Naive thymus-derived CD8-positive, alpha-beta T cell (primary cell): ENCODE results near the gene DRAP1. TPM values are rescaled to one million over a fixed set of nuclear protein-coding genes. Genes with fewer than 3 reads are reported as not detected.
"Not testable (repeated sequence)": the region's sequence is repeated elsewhere in the genome, so short reads cannot be mapped to it uniquely, and the experiment has no call there.

Source experiments
- ATAC-seq, 2 donors: fragments of 150-1000 bp; cut with Tn5 transposase in 1 of 2; sonication (Bioruptor Pico), chemical (Tn5 transposase) in 1 of 2; 1 replicate in 1 of 2; 2 replicates in 1 of 2; pipeline ENCODE4 v1.10.0; 2021; ENCODE audit warnings: mild to moderate bottlenecking in 2 of 2, moderate library complexity in 2 of 2
- POLR2A ChIA-PET: fragments of 350-600 bp; sonication (Branson Sonifier 250); formaldehyde crosslinking; loops from one replicate; lab custom pipeline; 2021; ENCODE audit warnings: antibody characterized with exemption; lab: Charles Lee
- DNase-seq, 10 donors: peaks; one replicate each; pipeline versions ENCODE4 v3.0.0 to v3.0.0-alpha.2; 2020 to 2022
- H3K27ac Mint-ChIP-seq, 10 donors: one replicate each; pipeline ENCODE4 v1.8.0; 2020 to 2022; ENCODE audit warnings: mild to moderate bottlenecking in 10 of 10, mixed read lengths in 10 of 10, moderate library complexity in 4 of 10, inconsistent platforms in 1 of 10
- H3K27me3 Mint-ChIP-seq, 5 donors: one replicate each; pipeline ENCODE4 v1.8.0; 2021 to 2022; ENCODE audit warnings: mixed read lengths in 5 of 5
- H3K36me3 Mint-ChIP-seq, 3 donors: one replicate each; pipeline ENCODE4 v1.8.0; 2020 to 2022; ENCODE audit warnings: mixed read lengths in 3 of 3, mild to moderate bottlenecking in 2 of 3, inconsistent platforms in 1 of 3
- H3K4me1 Mint-ChIP-seq, 4 donors: one replicate each; pipeline ENCODE4 v1.8.0; 2021 to 2022; ENCODE audit warnings: mixed read lengths in 4 of 4
- H3K4me3 Mint-ChIP-seq, 10 donors: one replicate each; pipeline ENCODE4 v1.8.0; 2020 to 2022; ENCODE audit warnings: mild to moderate bottlenecking in 10 of 10, mixed read lengths in 10 of 10, moderate library complexity in 6 of 10, inconsistent platforms in 1 of 10
- H3K9me3 Mint-ChIP-seq, 9 donors: one replicate each; pipeline ENCODE4 v1.8.0; 2020 to 2022; ENCODE audit warnings: mixed read lengths in 9 of 9, mild to moderate bottlenecking in 3 of 9, inconsistent platforms in 1 of 9, moderate library complexity in 1 of 9
- polyA plus RNA-seq, 3 donors: library from polyadenylated mRNA; unstranded; fragments of 300-500 nt; fragmentation: Illumina TruSeq; gene quantifications; one replicate each; pipeline ENCODE4 v1.2.3, GENCODE V29; 2021
- total RNA-seq, 8 experiments: library from RNA in 2 of 8; stranded (reverse) in 2 of 8; gene quantifications; one replicate each; pipeline ENCODE4 v1.2.3 and lab custom pipeline; 2021 to 2026

Gene DRAP1
- total and polyA plus RNA-seq, 5 experiments from 2014 or later: 73.1 to 112 (median 103) TPM

DNA sequence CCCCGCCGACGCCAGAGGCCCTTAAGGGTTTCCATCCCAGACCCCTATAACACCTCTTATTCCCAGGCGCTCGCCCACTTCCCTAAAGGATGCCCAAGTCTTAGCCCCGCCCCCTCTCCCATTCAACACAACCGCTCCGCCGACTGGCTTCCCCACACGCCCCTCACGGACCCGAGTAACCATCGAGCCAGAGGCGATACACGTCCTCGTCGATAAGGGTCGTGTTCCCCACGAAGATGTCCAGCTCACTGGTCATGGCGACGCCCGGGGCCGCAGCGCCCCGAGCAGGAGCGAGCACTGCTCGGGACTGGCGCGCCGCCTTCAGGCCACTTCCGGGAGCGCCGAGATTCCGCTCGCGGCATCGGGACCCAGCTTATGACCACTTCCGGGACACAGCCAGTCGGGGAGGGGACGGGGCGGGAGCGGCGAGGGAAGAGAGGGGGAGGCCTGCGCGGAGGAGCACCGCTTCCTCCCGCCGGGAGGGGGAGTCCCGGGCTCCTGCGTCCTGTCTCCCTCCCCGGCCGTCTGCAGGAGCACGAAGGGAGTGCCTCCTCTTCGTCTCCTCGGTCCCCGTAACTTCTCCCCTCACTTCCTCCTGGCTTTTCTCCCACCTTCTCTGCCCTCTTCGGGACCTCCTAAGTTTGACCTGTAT lies 30.9 kb upstream of the DRAP1 start, which contains the start of gene FIBP:
FIBP (minus strand) TSS at position 309 of the 652 bp plus-strand sequence; CDS start at position 256, 53 bp downstream.
- ATAC-seq (peak; percentile 50 to 57), DNase-seq (peak; percentile 85 to 98 (median 91))
- no peaks in the 10 kb centered on the region for H3K27me3 Mint-ChIP-seq
- POLR2A ChIA-PET: interaction anchor here (0.8 to 16.8 kb wide), 22 partner anchors 12 to 324 kb away, joined by 3 to 405 read pairs (median 6); partner anchors contain the start of genes BANF1, C11orf68, CFL1 and CTSW
- H3K4me1 Mint-ChIP-seq: peaks cover 38 to 79% (median 72%) of the 10 kb centered on the region in 4 donors
- peak within 1 kb of the TSS; percentile 87 to 96 (median 90) for H3K4me3 Mint-ChIP-seq
- H3K9me3 Mint-ChIP-seq: no peaks in the 10 kb centered on the region
- peak within 1 kb of the TSS; percentile 94 to 100 (median 99) for H3K27ac Mint-ChIP-seq
- peaks cover 0 to 26% (median 0%) of the 10 kb centered on the region in 3 donors for H3K36me3 Mint-ChIP-seq

DNA sequence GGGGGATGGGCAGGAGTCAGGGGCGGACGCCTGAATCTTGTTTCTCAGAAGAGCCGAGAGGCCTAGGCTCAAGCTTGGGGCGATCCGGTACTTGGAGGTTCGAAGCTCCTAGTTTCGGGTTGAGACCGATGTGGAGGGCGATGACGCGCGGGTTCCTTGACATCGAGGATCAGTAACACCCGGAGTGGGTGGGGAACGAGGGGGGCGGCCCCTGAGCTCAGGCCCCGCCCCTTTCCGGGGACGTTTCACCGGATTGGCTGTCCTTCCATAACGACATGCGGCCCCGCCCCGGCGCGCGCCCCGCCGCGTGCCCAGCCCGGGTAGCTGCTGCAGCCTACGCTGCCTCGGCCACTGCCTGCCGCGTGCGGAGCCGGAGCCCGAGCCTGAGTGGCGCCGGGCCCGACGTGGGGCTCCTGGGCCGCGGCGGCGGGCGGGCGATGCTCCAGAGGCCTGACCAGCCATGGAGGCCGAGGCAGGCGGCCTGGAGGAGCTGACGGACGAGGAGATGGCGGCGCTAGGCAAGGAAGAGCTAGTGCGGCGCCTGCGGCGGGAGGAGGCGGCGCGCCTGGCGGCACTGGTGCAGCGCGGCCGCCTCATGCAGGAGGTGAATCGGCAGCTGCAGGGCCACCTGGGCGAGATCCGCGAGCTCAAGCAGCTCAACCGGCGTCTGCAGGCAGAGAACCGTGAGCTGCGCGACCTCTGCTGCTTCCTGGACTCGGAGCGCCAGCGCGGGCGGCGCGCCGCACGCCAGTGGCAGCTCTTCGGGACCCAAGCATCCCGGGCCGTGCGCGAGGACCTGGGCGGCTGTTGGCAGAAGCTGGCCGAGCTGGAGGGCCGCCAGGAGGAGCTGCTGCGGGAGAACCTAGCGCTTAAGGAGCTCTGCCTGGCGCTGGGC lies 28.7 kb upstream of the DRAP1 start, which contains the start of gene CCDC85B:
CCDC85B (plus strand) TSS at position 350 of the 895 bp plus-strand sequence; CDS start at position 461, 111 bp downstream.
- POLR2A ChIA-PET: interaction anchor here (0.5 to 16.8 kb wide), 34 partner anchors 10 to 1964 kb away, joined by 3 to 405 read pairs (median 7); partner anchors contain the start of genes AP5B1, BANF1, C11orf68 and CD248
- H3K9me3 Mint-ChIP-seq: no peaks in the 10 kb centered on the region

GRCh38 chr11:65891219-65892136 lies 27.7 kb upstream of the DRAP1 start:
- H3K4me1 Mint-ChIP-seq: peaks cover 34 to 76% (median 68%) of the 10 kb centered on the region in 4 donors
- no peaks in the 10 kb centered on the region for H3K9me3 Mint-ChIP-seq
- H3K27ac Mint-ChIP-seq: peak overlapping the region; percentile 79 to 96 (median 92)
- POLR2A ChIA-PET: interaction anchor here (0.5 to 16.8 kb wide), 27 partner anchors 9 to 1965 kb away, joined by 3 to 405 read pairs (median 7); partner anchors contain the start of genes AP5B1, BANF1, C11orf68 and CD248
- DNase-seq (peak in 3 of 10 donors; percentile 21 to 27 (median 26)), ATAC-seq (no peak)
- no peaks in the 10 kb centered on the region for H3K27me3 Mint-ChIP-seq
- H3K36me3 Mint-ChIP-seq: peaks cover 0 to 3% (median 0%) of the 10 kb centered on the region in 3 donors
- peak overlapping the region; percentile 79 to 94 (median 84) for H3K4me3 Mint-ChIP-seq

More for the DNA sequence above, 28.7 kb upstream of the DRAP1 start, which contains the start of gene CCDC85B:
- Mint-ChIP-seq H3K27ac (peak within 1 kb of the TSS; percentile 94 to 100 (median 99)), H3K27me3 (no peaks in the 10 kb centered on the region), H3K4me1 (peaks cover 34 to 77% (median 68%) of the 10 kb centered on the region in 4 donors), H3K4me3 (peak within 1 kb of the TSS; percentile 87 to 96 (median 90)), H3K36me3 (peaks cover 0 to 8% (median 0%) of the 10 kb centered on the region in 3 donors)
- ATAC-seq (peak; percentile 69 to 73), DNase-seq (peak; percentile 96 to 99 (median 99))

DNA sequence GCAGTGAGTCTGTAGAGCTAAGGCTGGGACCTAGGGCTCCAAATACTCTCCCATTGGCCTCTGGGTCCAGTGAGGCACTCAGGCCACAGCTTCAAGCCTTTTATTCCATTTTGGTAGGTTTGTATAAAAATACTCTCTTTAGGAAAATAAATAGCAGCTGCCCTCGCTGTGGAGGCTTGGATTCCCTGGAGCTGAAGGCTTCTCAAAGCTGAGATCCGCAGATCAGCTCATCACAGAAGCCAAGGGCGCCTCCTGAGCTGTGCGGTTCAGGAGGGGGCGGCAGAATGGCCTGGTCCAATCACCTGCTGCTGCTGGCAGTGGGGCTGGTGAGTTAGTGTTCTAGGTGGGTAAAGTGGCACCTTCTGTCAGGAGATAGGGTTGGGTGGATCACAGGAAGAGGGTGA lies 27.1 kb upstream of the DRAP1 start:
- Mint-ChIP-seq H3K27ac (peak overlapping the region; percentile 79 to 96 (median 92)), H3K4me3 (peak overlapping the region; percentile 79 to 94 (median 84)), H3K4me1 (peaks cover 34 to 70% (median 61%) of the 10 kb centered on the region in 4 donors)
- H3K9me3 Mint-ChIP-seq, H3K36me3 Mint-ChIP-seq, H3K27me3 Mint-ChIP-seq: not testable (repeated sequence)
- ATAC-seq: peak in 1 of 2 donors; percentile 7
- POLR2A ChIA-PET: interaction anchor here (0.6 to 16.8 kb wide), 10 partner anchors 8 to 74 kb away, joined by 3 to 405 read pairs (median 78); partner anchors contain the start of genes C11orf68, CFL1, CTSW and DRAP1
- peak in 4 of 10 donors; percentile 31 to 39 (median 33) for DNase-seq

DNA sequence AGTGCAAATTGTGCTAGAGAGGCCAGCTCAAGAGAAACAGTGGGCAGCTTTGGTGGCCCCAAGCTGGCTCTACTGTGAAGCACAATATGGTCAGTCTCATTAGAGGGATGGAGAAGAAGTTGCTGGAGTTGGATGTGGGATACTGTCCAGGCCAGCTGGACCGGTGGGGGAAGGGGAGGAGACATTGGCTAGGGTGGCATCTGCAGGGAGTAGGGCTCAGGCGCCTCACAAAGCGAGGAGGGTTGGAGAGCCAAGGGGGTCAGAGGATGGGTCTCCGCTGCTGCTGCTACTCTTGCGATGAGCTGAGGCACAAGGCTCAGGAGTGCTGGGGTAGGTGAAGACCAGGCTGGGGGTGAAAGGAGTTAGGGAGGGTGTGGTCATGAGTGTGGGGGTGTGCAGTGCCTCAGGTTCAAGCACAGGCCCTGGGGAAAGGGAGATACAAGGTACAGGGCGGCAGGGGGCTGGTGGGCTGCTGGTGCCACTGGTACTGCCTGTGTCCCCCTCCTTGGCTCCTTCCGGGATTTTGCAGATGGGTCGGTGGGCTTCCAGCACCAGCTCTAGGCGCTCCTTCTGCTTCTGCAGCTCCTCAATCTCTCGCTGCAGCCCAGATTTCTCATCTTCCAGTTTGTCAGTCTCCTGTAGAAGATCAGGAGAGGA lies 26.4 kb upstream of the DRAP1 start:
- peaks cover 32 to 63% (median 57%) of the 10 kb centered on the region in 4 donors for H3K4me1 Mint-ChIP-seq
- POLR2A ChIA-PET: interaction anchor here (0.8 to 16.8 kb wide), 11 partner anchors 8 to 396 kb away, joined by 3 to 405 read pairs (median 9); partner anchors contain the start of genes C11orf68, CFL1, CTSW and DRAP1
- DNase-seq (no peak), ATAC-seq (no peak)
- no peaks in the 10 kb centered on the region for H3K36me3 Mint-ChIP-seq
- no peaks in the 10 kb centered on the region for H3K9me3 Mint-ChIP-seq
- H3K27me3 Mint-ChIP-seq: no peaks in the 10 kb centered on the region
- H3K4me3 Mint-ChIP-seq: peak overlapping the region; percentile 79 to 94 (median 84)
- H3K27ac Mint-ChIP-seq: peak overlapping the region; percentile 79 to 96 (median 92)

DNA sequence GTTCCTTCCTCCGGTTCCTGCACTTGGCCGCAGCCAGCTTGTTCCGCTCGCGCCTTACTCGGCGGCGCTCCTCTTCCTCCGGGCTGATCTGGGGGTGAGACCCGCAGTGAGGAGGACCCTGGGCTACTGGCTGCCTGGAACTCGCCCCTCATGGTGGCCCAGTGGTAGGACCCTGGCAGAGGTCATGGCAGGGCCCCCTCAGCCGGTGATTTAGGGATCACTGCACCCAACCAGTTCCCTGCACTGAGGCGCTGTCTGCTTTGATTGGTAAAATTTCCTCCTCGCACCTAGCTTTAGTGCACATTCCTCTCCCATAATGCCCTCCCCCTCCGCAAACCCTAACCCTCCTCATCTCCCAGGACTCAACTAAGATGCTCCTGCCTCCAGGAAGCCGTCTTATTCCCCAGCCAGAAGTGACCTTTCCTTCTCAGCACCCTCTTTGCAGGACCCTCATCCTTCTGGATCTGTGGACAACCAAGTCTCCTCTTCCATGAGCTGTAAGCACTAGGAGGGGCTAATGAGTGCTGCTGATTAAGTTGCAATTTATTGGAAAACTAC lies 25.1 kb upstream of the DRAP1 start:
- no peaks in the 10 kb centered on the region for H3K9me3 Mint-ChIP-seq
- DNase-seq (peak in 3 of 10 donors; percentile 20 to 30 (median 28)), ATAC-seq (no peak)
- POLR2A ChIA-PET: interaction anchor here (0.6 to 16.8 kb wide), 13 partner anchors 10 to 397 kb away, joined by 3 to 405 read pairs (median 6); partner anchors contain the start of genes BANF1, C11orf68, CFL1 and CTSW
- peak overlapping the region; percentile 75 to 94 (median 84) for H3K4me3 Mint-ChIP-seq
- no peaks in the 10 kb centered on the region for H3K36me3 Mint-ChIP-seq
- peaks cover 0 to 3% (median 0%) of the 10 kb centered on the region in 5 donors for H3K27me3 Mint-ChIP-seq
- H3K4me1 Mint-ChIP-seq: peaks cover 24 to 53% (median 50%) of the 10 kb centered on the region in 4 donors
- peak overlapping the region; percentile 79 to 96 (median 92) for H3K27ac Mint-ChIP-seq

GRCh38 chr11:65895482-65895981 lies 23.7 kb upstream of the DRAP1 start:
- no peaks in the 10 kb centered on the region for H3K9me3 Mint-ChIP-seq
- peak overlapping the region in 7 of 10 donors; percentile 14 to 83 (median 62) for H3K27ac Mint-ChIP-seq
- POLR2A ChIA-PET: interaction anchor here (1.1 to 12.2 kb wide), 4 partner anchors 10 to 36 kb away, joined by 4 to 209 read pairs (median 94); partner anchors contain the start of genes C11orf68, CTSW, DRAP1 and EFEMP2
- H3K4me1 Mint-ChIP-seq: peaks cover 12 to 42% (median 38%) of the 10 kb centered on the region in 4 donors
- peak overlapping the region in 6 of 10 donors; percentile 3 to 71 (median 52) for H3K4me3 Mint-ChIP-seq
- peaks cover 0 to 3% (median 0%) of the 10 kb centered on the region in 5 donors for H3K27me3 Mint-ChIP-seq
- no peaks in the 10 kb centered on the region for H3K36me3 Mint-ChIP-seq
- ATAC-seq (no peak), DNase-seq (no peak)

- peak overlapping the region in 5 of 10 donors; percentile 15 to 71 (median 58) for H3K4me3 Mint-ChIP-seq
- H3K27ac Mint-ChIP-seq: peak overlapping the region in 5 of 10 donors; percentile 29 to 69 (median 67)
- no peaks in the 10 kb centered on the region for H3K36me3 Mint-ChIP-seq
- POLR2A ChIA-PET: interaction anchor here (1.1 to 12.2 kb wide), 5 partner anchors 9 to 37 kb away, joined by 4 to 209 read pairs (median 11); partner anchors contain the start of genes C11orf68, CTSW, DRAP1 and EFEMP2
- H3K4me1 Mint-ChIP-seq: peaks cover 13 to 47% (median 39%) of the 10 kb centered on the region in 4 donors
- peaks cover 0 to 3% (median 0%) of the 10 kb centered on the region in 5 donors for H3K27me3 Mint-ChIP-seq
- DNase-seq (no peak), ATAC-seq (no peak)
- H3K9me3 Mint-ChIP-seq: no peaks in the 10 kb centered on the region
These were observed 22.9 kb upstream of the DRAP1 start for GRCh38 chr11:65896034-65896999.

- peaks cover 13 to 45% (median 36%) of the 10 kb centered on the region in 4 donors for H3K4me1 Mint-ChIP-seq
- no peaks in the 10 kb centered on the region for H3K36me3 Mint-ChIP-seq
- H3K4me3 Mint-ChIP-seq: no peak overlapping the region
- peaks cover 0 to 3% (median 0%) of the 10 kb centered on the region in 5 donors for H3K27me3 Mint-ChIP-seq
- POLR2A ChIA-PET: interaction anchor here (0.7 to 10.6 kb wide), 4 partner anchors 12 to 37 kb away, joined by 3 to 183 read pairs (median 8); partner anchors contain the start of genes C11orf68, DRAP1 and MUS81
- peak overlapping the region in 1 of 10 donors; percentile 12 for H3K27ac Mint-ChIP-seq
- ATAC-seq: no peak
- no peak for DNase-seq
- no peaks in the 10 kb centered on the region for H3K9me3 Mint-ChIP-seq
These were observed 22.2 kb upstream of the DRAP1 start for GRCh38 chr11:65897020-65897471.
